Mammary epithelial cell (primary cell): Measurements from ENCODE around the gene HEYL.

Experiments
- EZH2 ChIP-seq: IDR thresholded peaks from 2 replicates; pipeline ENCODE4 v1.6.1; 2012; ENCODE audit warnings: low read length, inconsistent platforms, borderline replicate concordance
- TF ChIP-seq, protein P1 (sequence below), 2 donors: IDR thresholded peaks in 1 of 2; conservative IDR thresholded peaks in 1 of 2; 2 replicates each; pipeline ENCODE4 v1.5.1; 2011 to 2012; ENCODE audit warnings: inconsistent platforms in 2 of 2, low read length in 2 of 2, mild to moderate bottlenecking in 2 of 2, control low read depth in 1 of 2, low read depth in 1 of 2; ENCODE audit not compliant: insufficient read depth in 1 of 2; ENCODE audit errors: extremely low read depth in 1 of 2

DNA sequence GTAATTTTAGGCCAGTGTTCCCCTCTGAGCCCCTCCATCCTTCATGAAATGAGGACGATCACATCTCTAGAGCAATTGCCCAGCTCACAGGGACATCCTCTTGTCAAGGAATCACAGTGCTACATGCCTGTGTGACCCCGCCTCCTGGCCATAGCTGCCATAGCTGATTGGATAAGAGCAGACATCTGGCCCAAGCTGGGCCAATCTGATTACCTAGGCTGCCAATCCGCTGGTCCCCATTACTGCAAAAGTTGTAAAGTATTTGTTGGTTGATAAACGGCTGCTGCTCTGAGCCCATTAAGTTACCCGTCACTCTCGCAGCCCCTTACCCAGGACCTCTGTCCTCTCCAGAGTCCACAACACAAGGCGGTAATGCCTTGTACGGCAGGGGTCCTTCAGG is 24.1 kb upstream of the HEYL start:
- TF ChIP-seq, protein P1, sequence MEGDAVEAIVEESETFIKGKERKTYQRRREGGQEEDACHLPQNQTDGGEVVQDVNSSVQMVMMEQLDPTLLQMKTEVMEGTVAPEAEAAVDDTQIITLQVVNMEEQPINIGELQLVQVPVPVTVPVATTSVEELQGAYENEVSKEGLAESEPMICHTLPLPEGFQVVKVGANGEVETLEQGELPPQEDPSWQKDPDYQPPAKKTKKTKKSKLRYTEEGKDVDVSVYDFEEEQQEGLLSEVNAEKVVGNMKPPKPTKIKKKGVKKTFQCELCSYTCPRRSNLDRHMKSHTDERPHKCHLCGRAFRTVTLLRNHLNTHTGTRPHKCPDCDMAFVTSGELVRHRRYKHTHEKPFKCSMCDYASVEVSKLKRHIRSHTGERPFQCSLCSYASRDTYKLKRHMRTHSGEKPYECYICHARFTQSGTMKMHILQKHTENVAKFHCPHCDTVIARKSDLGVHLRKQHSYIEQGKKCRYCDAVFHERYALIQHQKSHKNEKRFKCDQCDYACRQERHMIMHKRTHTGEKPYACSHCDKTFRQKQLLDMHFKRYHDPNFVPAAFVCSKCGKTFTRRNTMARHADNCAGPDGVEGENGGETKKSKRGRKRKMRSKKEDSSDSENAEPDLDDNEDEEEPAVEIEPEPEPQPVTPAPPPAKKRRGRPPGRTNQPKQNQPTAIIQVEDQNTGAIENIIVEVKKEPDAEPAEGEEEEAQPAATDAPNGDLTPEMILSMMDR (conservative IDR thresholded peaks at IDR 0.05 in 1 of 2, IDR thresholded peaks at IDR 0.05 in 1 of 2; ENCODE audit: extremely low read depth in 1 of 2, insufficient read depth in 1 of 2, low read depth in 1 of 2, low read length in 2 of 2) = no peak
- no peak for TF ChIP-seq EZH2
